Tibial nerve (tissue), 4 donors: Measurements from ENCODE around the gene AFG3L2.

Source experiments
- CTCF ChIP-seq, 5 experiments: fragments of 200-600 bp in 3 of 5; fragments of 450-650 bp in 2 of 5; sonication (generic) in 3 of 5; IDR thresholded peaks; one replicate each; pipeline ENCODE4 v1.5.1; 2016 to 2019; ENCODE audit warnings: antibody characterized with exemption in 5 of 5, mild to moderate bottlenecking in 3 of 5, moderate library complexity in 2 of 5
- EP300 ChIP-seq, 2 donors: sonication (generic); formaldehyde crosslinking; IDR thresholded peaks; one replicate each; pipeline ENCODE4 v1.6.1; 2017; ENCODE audit warnings: antibody characterized with exemption in 2 of 2, mild to moderate bottlenecking in 1 of 2
- POLR2A ChIP-seq, 2 donors: fragments of 450-650 bp; IDR thresholded peaks; one replicate each; pipeline ENCODE4 v1.6.1; 2017; ENCODE audit warnings: antibody characterized with exemption in 2 of 2, mild to moderate bottlenecking in 2 of 2, moderate library complexity in 2 of 2

- TF ChIP-seq CTCF (IDR thresholded peaks at IDR 0.05) = no peak
- no peak for TF ChIP-seq POLR2A (IDR thresholded peaks at IDR 0.05)
- TF ChIP-seq EP300 (IDR thresholded peaks at IDR 0.05) = no peak
Measured at GRCh38 chr18:12334863-12335262, 42.2 kb downstream of the AFG3L2 start.
